Fibroblast of lung (primary cell): ENCODE results near the gene WIZ.

Experiments used
- CTCF ChIP-seq, 2 donors: IDR thresholded peaks in 1 of 2; conservative IDR thresholded peaks in 1 of 2; 1 replicate in 1 of 2; 2 replicates in 1 of 2; pipeline ENCODE4 v1.5.1; 2011 to 2012; ENCODE audit warnings: low read length in 2 of 2, control low read depth in 1 of 2, inconsistent platforms in 1 of 2, low read depth in 1 of 2, mild to moderate bottlenecking in 1 of 2
- EZH2 ChIP-seq: IDR thresholded peaks from 2 replicates; pipeline ENCODE4 v1.5.1; 2012; ENCODE audit warnings: low read length, control low read depth, mild to moderate bottlenecking; ENCODE audit errors: missing control alignments

GRCh38 chr19:15479391-15480345, 29.9 kb upstream of the WIZ start, which contains the start of gene PGLYRP2:
- TF ChIP-seq CTCF (conservative IDR thresholded peaks at IDR 0.05 in 1 of 2, IDR thresholded peaks at IDR 0.05 in 1 of 2; ENCODE audit: low read depth in 1 of 2, low read length in 2 of 2) (no peak), EZH2 (no peak)
